Kidney glomerular epithelial cell (primary cell): ENCODE measurements around the gene RPS18.
"Not testable (repeated sequence)": the region's sequence is repeated elsewhere in the genome, so short reads cannot be mapped to it uniquely, and the experiment has no call there.

ENCODE experiments used
- DNase-seq: peaks from one replicate; lab custom pipeline; 2025; lab: John Stamatoyannopoulos, UW

RPS18 gene

DNA sequence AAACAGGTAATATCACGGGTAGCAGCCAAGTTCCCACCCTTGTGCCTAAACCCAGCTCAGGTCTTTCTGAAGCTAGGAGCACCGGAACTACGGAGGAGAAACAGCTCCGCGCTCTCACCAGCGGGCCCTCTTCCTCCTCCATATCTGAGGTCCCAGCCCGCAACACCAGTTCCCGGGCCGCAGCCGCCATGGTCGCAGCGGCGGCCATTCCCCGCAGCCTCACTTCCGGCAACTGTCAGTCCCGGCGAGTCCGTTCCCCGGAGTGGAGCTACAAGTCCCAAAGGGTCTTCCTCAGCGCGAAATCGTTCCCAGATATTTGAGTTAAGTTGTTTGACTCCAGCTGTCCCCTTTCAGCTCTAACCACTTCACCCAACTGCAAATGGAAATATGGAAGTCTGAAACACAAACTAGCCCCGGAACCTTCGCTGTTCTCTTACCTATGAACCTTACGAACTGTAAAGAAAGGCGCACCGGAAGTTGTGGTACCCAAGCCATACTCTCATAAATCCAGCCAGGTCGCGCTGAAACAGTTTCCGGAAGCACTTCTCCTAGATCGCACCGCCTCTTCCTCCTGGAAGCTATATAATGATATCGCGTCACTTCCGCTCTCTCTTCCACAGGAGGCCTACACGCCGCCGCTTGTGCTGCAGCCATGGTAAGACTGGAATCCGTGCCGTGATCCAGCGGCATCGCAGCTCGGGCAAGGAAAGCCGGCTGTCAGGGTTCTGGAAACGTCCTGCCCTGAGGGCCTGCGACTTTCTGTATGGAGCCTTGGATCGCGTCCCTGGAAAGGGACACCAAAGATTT, at the start of gene RPS18, which contains the start of gene VPS52:
RPS18 (plus strand) TSS at position 608 of the 807 bp plus-strand sequence; CDS start at position 653, 45 bp downstream.
VPS52 (minus strand) TSS at position 409 of the 807 bp plus-strand sequence; CDS start at position 208, 201 bp downstream.
- peak; percentile 96 for DNase-seq

DNA sequence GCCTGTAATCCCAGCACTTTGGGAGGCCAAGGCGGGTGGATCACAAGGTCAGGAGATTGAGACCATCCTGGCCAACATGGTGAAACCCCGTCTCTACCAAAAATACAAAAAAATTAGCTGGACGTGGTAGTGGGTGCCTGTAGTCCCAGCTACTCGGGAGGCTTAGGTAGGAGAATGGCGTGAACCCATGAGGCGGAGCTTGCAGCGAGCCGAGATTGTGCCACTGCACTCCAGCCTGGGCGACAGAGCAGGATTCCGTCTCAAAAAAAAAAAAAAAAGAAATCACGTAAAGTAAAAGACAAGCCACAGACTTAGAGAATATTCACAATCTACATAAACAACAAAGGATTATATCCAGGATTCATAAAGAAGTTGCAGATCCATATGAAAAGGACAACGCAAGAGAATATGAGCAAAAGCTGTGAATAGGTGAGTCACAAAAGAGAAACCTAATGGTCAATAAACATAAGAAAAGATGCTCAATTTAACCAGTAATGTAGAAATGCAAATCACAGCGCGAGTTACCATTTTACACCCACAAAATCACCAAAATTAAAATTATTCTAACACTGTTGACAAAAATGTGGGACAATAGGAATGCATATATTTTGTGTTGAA, 45.3 kb upstream of the RPS18 start:
- DNase-seq, result not testable (repeated sequence)

DNA sequence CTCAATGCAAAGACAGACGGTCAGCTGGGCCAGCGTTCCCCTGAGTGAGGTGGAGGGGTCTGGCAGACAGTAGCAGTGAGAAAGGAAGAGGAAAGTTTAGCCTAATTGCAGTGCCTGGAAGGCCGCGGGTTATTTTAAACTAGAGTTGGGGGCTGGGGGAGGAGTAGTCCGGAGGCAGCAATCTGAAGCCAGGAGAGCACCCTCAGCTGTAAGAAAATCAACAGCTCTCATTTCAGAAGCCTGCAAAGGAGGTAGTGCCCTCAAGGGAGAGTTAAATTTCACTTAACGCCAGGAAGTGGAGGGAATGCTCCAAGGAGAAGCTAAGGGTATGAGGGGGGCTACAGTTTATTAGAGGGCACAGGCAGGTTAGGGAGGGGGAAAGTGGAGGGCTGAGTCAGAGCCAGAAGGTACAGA, 36.6 kb upstream of the RPS18 start:
- DNase-seq, result no peak

DNA sequence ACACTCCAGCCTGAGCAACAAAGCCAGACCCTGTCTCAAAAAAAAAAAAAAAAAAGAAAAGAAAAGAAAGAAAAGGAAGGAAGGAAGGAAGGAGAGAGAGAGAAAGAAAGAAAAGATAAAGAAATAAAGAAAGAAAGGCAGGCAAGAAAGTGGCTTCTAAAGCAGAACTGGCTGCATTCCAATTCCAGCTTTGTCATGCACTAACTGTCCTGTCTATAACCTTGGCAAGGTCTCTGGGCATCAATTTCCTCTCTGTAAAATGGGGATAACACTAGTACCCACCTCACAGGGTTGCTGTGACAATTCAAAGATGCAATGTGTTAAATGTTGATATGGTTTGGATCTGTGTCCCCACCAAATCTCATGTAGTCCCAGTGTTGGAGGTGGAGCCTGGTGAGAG, 35.5 kb upstream of the RPS18 start:
- no peak for DNase-seq

DNA sequence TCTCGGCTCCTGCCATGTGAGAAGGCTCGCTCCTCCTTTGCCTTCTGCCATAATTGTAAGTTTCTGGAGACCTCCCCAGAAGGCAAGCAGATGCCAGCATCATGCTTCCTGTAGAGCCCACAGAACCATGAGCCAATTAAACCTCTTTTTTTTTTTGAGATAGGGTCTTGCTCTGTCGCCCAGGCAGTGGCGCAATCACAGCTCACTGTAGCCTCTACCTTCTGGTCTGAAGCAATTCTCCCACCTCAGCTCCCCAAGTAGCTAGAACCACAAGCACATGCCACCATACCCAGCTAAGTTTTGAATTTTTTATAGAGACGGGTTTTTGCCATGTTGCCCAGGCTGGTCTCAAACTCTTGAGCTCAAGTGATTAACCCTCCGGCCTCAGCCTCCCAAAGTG, 35.0 kb upstream of the RPS18 start:
- DNase-seq, result no peak

DNA sequence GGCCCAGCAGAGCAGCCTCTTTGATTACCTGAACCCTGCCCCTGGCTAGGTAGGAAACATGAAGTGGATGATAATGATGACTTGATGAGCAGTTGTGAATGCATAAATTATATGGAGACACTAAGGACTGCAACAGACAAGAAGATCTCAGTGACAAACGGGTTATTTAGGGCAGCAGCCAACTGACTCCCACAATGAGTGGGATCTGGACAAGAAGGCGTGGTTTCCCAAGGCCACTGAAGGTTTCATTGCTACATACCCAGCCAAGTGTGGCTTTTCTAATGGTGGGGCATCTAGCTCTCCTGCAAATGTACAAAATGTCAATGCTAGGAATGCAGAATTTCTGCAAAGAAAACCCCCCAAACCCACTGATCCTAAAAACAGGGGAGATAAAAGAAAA, 34.1 kb upstream of the RPS18 start:
- no peak for DNase-seq

DNA sequence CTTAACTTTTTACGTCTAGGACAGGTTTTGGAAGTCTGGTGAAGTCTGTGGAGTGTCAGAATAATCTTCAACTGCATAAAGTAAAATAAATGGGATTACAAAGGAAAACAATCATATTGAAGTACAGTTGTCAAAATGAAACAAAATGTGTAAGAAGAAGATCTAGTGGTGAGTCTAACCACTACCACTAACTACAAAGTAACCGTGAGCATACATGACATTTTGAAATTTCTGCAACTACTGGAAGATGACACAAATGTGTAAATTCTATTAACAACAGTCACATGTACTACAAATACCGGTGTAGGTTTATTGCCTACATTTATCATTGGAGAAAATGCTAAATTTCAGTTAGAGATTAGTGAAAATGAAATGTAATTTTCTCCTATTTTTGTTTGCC, 29.9 kb upstream of the RPS18 start:
- DNase-seq, result no peak

DNA sequence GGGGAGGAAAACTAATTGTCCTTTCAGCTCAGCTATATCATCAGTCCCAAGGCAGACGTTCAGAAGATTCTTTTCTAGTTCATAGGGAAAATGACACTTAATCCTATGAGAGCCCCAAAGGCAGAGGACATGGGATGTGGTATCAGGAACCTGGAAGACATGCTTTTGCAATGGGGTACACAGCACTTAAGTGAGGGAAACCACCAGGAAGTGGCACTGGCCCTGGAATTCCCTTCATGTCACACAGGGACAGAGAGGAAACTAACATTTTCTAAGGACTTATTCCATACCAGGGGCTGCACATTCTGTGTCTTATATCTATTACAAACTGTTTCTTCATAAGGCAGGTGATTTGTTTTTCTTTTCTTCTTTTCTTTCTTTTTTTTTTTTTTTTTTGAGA, 28.4 kb upstream of the RPS18 start:
- DNase-seq, result no peak

DNA sequence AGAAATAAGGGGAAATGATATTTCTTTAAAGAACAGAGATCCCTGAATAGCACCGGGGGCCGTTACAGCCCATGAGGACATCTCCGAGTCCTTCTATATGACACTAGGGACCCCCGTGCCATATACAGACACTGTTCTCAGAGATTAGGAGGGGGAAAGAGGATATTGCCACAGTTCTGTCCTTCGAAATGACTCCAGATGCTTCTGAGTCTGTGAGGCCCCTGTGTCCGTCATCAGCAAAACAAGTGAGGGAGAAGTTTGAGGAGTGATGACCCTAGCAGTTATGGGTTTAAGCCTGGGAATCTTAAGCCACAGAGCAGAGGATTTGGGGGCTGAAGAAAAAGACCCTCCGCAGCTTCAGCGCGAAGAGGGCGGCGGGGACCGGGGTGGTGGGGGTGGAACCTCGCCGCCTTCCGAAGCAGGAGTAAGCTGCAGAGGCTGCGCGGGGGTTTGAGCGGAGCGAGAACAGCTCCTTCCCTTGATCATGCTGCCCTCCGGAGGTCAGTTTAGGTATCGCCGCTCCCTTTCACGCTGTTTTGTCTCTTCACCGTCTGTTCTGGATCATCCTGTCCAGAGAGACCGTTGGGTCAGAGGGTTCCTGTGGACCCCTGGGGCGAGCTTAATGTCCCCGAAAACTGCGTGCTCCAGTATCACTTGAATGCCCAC, 23.8 kb upstream of the RPS18 start:
- peak; percentile 73 for DNase-seq

DNA sequence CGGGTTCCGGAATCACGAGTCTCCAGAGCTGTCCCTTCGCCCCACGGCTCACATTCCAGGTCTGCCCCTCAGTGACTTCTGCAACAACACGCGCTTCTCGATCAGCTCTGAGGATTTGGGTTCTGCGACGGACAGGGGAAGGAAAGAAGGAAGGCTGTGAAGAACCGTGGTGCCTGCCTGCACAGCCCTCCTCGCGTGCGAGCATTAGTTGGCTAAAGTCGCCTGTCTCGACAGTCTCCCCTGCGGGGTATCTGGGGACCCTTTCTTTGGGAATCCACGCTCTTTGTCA, 23.3 kb upstream of the RPS18 start:
- no peak for DNase-seq

DNA sequence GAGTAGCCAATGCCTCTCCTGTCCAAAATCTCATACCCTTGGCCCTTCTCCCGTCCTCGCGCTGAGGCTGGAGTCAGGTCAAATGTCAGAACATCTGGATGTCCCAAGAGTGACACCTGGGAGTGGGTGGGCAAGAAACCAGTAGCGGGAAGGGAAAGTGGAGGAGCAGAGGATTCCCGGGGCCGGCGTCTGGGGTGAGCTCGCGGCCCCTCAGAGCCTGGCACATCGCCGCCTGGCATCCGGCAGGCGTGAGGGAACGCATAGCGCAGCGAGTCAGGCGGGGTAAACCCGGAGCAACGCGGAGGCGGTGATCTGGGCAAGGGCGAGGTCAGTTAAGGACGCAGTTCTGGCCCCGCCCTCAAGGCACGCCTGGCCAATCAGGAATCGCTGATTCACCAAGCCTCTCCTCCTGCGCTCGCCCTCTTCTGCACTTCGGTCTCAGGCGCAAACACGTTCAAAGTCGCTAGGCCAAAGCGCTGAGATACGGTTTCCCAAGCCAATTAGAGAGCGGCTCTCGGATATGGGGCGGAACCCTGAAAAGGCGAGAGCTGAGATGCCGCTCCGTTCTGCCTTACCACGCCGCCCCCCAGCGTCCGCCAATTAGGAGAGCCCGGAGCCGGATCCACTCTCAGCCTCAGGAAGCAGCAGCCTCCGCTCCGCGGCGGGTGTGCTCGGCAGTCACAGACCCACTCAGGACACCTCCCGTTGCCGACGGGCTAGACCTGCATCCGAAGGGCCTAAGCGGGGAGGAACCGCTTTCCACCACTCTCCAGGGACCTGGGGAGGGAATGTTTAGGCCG, 22.7 kb upstream of the RPS18 start:
- DNase-seq, result peak; percentile 97

DNA sequence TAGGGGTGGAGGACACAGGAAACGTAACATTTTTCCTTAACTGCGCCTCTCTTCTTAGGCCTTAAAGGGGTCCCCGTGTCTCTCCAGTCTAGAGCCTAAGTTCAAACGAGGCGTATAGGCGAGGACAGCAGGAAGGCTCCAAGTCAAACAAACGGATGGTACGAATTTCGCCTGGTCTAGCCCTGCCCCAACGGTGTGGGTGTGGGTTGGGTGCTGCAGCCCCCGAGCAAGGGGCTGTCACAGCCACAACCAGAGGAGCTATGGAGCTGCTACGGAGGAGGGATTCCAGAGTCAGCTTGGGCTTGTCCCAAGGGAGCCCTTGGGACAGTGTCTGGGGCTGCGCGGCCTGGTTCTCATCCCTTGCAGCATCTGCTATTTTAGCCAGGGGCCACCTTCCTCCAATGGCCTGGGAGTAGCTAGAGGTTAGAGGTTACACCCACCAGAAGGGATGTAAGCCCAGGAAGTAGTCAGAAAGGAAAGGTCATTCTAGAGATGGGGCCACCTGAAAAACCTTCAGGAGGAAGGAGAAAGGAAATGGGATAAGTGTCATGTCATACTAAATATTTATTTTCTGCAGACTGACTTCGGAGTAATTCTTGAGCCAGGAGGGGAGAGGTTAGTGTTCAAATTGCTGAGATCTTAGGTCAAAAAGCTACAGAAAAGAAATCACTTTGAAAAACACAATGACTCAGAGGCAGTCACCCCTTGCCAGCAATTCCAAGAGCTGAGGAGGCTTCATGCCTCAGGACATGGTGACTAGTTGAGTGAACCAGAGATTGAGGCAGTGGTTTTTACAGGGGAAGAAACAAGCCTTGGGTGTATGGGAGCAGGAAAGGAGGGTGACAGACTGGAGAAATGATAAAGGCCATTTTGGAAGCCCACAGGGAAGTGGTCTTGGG, 21.9 kb upstream of the RPS18 start:
- peak; percentile 47 for DNase-seq

DNA sequence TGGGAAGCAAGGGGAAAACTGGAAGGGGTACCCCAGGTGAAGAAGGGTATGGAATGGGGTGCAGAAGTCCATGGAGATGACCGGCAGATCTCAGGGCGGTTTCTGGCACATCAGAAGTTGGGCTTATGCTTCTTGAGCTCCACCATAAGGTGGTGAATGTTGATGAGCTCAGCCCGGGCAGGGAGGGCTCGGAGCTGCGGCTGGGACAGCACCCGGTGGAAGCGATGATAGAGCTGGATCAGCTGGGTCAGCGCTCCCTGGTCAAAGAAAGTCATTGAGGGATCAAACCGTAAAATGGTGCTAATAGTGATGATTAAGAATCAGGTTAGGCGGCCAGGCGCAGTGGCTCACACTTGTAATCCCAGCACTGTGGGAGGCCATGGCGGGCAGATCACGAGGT, 21.1 kb upstream of the RPS18 start:
- DNase-seq, result no peak

DNA sequence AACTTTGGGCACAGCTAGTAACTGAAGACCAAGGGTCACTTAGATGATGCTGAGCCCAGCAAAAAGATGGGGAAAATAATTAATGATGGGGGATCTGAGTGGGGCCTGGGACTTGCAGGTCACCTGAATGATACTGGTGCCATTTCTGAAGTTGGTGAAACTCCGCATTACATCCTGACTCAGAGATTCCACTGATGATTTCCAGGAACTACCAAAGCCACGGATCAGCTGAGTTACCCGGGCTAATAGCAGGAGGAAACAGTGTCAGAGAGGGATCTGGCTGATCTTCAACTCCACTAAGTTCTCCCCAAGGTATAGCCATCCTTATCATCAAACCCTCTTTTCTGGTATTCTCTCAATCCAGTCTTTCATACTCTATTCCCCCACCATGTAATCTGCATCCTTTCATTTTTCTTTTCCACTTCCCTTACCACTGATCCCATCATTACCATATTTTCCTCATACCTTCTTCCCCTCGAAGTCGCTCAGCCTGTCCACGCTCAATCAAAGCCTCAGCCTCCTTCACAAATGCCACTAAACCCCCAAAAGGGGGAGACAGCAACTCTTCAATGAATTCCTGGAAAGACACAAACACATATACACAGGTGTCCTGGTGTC, 20.4 kb upstream of the RPS18 start:
- no peak for DNase-seq

DNA sequence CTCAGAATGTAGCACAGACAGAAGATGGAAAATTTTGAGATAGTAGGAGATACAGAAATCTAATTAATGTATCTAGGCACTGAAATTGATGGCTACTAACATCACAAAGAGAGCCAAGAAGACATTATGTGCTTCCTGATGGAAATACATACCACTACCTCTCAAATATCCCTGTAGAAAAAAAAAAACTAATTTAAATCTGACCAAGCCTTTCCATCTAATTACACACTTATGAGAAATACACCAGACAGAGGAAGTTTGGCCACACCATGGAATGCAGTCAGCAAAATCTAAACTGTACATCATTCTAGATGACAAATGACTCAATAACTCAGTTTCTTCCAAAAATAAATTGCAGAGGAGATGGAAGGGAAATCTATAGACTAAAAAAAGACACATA, 19.1 kb upstream of the RPS18 start:
- no peak for DNase-seq

DNA sequence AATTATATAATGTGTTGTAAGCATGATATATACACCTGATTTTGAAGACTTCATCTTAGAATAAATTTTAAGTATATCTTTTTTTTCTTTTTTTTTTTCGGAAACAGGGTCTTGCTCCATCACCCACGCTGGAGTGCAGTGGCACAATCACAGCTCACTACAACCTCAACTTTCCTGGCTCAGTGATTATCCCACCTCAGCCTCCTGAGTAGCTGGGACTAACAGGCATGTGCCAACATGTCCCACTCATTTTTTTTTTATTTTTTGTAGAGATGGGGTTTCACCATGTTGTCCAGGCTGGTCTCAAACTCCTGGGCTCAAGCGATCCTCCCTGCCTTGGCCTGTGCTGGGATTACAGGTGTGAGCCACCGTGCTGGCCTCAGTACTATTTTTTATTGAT, 17.3 kb upstream of the RPS18 start:
- no peak for DNase-seq

DNA sequence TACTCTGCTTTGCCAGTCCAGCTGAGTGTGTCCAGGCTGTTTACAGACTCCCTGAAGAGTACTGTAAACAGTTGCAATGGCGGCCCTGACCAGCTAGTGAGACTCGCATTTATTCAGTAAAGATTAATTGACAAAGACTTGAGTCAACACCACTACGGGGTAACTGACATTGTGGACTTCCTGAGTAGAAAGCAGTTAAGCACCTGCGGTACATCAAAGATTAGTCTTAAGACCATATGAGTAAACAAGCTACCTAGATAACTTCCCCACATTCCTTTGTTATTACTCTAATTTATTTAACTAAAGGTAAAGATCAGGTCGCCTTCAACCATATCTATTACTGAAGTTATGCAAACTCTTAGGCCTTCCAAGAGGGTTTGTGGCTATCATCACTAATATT, 12.8 kb upstream of the RPS18 start:
- no peak for DNase-seq

DNA sequence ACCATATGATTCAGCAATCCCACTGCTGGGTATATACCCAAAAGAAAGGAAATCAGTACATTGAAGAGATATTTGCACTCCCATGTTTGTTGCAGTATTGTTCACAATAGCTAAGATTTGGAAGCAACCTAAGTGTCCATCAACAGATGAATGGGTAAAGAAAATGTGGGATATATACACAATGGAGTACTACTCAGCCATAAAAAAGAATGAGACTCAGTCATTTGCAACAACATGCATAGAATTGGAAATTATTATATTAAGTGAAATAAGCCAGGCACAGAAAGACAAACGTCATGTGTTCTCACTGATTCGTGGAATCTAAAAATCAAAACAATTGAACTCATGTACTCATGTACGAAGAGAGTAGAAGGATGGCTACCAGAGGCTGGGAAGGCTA, 9.4 kb upstream of the RPS18 start:
- not testable (repeated sequence) for DNase-seq

DNA sequence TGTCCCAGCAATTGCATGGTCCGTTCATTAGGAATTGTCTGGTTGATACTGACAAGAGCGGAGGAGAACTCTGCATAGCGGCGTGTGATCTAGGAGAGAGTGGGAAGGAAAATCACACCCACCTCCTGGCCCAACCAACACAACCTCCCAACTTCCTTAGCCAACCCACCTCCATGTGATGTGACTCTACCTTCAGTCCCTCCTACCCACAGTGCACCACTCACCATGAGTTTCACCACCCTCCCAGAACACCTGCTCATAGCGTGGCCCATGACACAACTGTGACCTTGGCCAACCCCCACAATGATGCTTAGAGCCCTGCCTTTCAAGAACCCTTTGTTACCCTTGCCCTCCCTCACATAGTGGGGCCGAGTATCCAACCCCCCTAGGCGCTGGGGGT, 7.9 kb upstream of the RPS18 start:
- DNase-seq, result no peak

DNA sequence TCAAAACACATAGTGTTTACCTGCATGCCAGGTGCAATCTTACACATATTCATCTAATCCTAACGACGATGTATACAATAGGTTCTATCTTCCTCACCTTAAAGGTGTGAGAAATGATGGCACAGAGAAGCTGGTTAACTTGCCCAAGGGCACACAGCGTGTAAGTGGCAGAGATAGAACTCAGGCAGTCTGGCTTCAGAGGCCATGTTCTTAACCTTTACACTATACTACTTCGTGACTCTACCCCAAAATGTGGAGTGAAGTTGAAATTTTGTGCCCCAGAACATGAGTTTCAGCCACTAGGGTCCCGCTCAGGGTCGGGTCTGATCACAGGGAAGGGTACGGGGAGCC, 783 bp upstream of the RPS18 start:
- peak; percentile 53 for DNase-seq
